ENCODE measurements around the gene LAMA2. TPM values are rescaled to one million over a fixed set of nuclear protein-coding genes. Genes with fewer than 3 reads are reported as not detected.

Gene LAMA2
- total RNA-seq, 2 donors from 2014 or later: 3.6 to 7.5 TPM

DNA sequence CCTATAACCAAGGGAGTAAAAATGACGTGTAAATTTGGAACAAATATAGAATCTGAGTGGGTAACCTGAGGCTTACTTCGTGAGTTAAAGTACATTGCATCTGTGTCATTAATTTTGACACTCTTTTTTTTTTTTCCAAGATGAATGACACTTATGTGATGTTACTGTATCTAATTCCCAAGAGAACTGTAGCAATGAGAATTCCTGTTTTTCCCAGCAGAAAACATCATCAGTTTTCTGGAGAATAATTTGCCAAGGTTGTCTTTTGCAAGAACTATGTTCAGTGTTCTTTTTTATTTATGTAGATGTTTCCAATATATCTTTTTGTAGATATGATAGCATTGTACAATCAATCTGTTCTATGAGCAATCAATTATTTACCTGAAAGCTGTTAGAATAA, 543.4 kb downstream of the LAMA2 start:
- H3K27ac ChIP-seq: no peak overlapping the region
- no peaks in the 10 kb centered on the region for H3K36me3 ChIP-seq
- H3K4me3 ChIP-seq: no peak overlapping the region
- intact Hi-C loops (cut with DNase I): no loop called here
- no peak overlapping the region for H3K9ac ChIP-seq (ENCODE audit: low read depth in 2 of 2, low read length in 2 of 2)
- no peak for DNase-seq
- H3K27me3 ChIP-seq: no peaks in the 10 kb centered on the region
- no peaks in the 10 kb centered on the region for H3K4me1 ChIP-seq
- TF ChIP-seq, protein P1, sequence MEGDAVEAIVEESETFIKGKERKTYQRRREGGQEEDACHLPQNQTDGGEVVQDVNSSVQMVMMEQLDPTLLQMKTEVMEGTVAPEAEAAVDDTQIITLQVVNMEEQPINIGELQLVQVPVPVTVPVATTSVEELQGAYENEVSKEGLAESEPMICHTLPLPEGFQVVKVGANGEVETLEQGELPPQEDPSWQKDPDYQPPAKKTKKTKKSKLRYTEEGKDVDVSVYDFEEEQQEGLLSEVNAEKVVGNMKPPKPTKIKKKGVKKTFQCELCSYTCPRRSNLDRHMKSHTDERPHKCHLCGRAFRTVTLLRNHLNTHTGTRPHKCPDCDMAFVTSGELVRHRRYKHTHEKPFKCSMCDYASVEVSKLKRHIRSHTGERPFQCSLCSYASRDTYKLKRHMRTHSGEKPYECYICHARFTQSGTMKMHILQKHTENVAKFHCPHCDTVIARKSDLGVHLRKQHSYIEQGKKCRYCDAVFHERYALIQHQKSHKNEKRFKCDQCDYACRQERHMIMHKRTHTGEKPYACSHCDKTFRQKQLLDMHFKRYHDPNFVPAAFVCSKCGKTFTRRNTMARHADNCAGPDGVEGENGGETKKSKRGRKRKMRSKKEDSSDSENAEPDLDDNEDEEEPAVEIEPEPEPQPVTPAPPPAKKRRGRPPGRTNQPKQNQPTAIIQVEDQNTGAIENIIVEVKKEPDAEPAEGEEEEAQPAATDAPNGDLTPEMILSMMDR (IDR thresholded peaks at IDR 0.05): no peak
- no peaks in the 10 kb centered on the region for H3K9me3 ChIP-seq

DNA sequence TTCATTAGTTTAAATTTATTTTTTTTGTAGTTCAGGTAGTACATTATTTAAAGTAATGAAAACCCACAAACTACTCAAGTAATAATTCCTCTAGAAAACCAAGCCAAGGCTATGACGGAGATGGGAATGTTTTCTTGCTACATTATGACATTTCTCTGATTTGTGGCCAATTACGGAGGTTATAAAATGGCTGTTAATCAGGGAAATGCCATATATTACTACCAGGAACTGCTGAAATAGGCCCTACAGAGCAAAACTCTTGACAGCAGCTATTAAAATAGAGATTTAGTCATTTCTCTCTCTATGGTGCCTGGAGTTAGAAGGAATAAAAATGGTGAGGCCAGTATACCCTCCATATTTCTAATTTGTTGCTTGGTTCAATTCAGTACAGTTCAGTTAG, 547.0 kb downstream of the LAMA2 start:
- DNase-seq: no peak
- no peak overlapping the region for H3K27ac ChIP-seq
- no peaks in the 10 kb centered on the region for H3K36me3 ChIP-seq
- no peaks in the 10 kb centered on the region for H3K4me1 ChIP-seq
- no peaks in the 10 kb centered on the region for H3K9me3 ChIP-seq
- TF ChIP-seq, protein P1 (IDR thresholded peaks at IDR 0.05): no peak
- intact Hi-C loops (cut with DNase I): no loop called here
- H3K4me3 ChIP-seq: no peak overlapping the region
- no peak overlapping the region for H3K9ac ChIP-seq (ENCODE audit: low read depth in 2 of 2, low read length in 2 of 2)
- H3K27me3 ChIP-seq: no peaks in the 10 kb centered on the region

DNA sequence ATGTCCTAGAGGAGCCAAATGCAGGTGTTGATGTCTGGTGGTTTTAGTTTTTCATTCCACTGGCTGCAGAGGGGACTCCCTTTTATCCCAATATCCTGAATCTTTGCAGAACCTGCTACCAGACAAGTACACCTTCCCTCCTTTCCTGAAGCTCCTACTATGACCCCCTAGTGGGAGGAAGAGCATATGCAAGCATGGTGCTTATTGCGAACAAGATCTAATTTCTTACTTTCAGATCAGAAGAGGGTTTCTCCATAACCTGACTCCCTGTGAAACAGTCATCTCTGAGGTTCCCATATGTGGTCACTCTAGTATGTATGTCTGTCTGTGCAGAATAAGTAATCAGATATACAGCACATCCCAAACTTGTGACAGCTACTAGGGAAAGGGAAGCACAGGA, 549.8 kb downstream of the LAMA2 start:
- Histone ChIP-seq H3K36me3 (no peaks in the 10 kb centered on the region), H3K9me3 (no peaks in the 10 kb centered on the region), H3K27ac (no peak overlapping the region), H3K4me1 (no peaks in the 10 kb centered on the region), H3K9ac (ENCODE audit: low read depth in 2 of 2, low read length in 2 of 2) (no peak overlapping the region), H3K27me3 (no peaks in the 10 kb centered on the region), H3K4me3 (no peak overlapping the region)
- no peak for DNase-seq
- intact Hi-C loops (cut with DNase I): no loop called here
- TF ChIP-seq, protein P1 (IDR thresholded peaks at IDR 0.05): no peak

DNA sequence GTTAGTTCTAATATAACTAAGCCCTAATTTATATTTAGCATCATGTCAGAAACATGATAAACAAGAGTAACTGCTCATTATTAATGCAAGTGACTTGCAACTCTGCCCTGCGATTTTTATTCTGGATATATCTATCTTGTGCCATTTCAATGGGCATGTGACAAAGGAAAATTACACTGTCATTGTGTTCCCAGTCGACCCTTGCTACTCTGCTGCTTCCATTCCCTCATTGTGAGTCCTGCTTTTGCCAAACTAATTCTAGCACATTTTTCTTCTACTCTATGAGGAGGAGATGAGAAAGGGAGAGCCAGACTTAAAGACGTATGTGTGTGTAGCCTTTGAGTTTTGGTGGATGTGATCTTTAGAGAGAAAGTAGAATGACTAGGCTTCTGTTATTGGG, 551.2 kb downstream of the LAMA2 start:
- Histone ChIP-seq H3K36me3 (no peaks in the 10 kb centered on the region), H3K27me3 (no peaks in the 10 kb centered on the region), H3K4me1 (no peaks in the 10 kb centered on the region), H3K27ac (no peak overlapping the region), H3K9me3 (no peaks in the 10 kb centered on the region), H3K9ac (ENCODE audit: low read depth in 2 of 2, low read length in 2 of 2) (no peak overlapping the region), H3K4me3 (no peak overlapping the region)
- TF ChIP-seq, protein P1 (IDR thresholded peaks at IDR 0.05): no peak
- DNase-seq: no peak
- intact Hi-C loops (cut with DNase I): no loop called here

DNA sequence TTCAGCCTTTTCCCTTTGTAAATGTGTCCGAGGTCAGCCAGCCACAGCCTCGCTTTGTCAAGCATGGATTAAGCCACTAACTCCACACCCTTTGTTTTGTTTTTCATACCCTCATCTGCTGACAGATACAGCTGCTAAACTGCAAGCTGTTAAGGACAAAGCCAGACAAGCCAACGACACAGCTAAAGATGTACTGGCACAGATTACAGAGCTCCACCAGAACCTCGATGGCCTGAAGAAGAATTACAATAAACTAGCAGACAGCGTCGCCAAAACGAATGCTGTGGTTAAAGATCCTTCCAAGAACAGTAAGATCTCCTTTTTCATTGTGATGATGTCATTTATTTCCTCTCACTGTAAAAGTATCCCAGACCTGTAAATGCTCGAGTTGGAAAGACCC, 557.8 kb downstream of the LAMA2 start:
- Histone ChIP-seq H3K4me1 (no peaks in the 10 kb centered on the region), H3K4me3 (no peak overlapping the region), H3K9ac (ENCODE audit: low read depth in 2 of 2, low read length in 2 of 2) (no peak overlapping the region), H3K27ac (no peak overlapping the region), H3K9me3 (no peaks in the 10 kb centered on the region), H3K27me3 (no peaks in the 10 kb centered on the region), H3K36me3 (no peaks in the 10 kb centered on the region)
- intact Hi-C loops (cut with DNase I): no loop called here
- TF ChIP-seq, protein P1 (IDR thresholded peaks at IDR 0.05): no peak
- no peak for DNase-seq

DNA sequence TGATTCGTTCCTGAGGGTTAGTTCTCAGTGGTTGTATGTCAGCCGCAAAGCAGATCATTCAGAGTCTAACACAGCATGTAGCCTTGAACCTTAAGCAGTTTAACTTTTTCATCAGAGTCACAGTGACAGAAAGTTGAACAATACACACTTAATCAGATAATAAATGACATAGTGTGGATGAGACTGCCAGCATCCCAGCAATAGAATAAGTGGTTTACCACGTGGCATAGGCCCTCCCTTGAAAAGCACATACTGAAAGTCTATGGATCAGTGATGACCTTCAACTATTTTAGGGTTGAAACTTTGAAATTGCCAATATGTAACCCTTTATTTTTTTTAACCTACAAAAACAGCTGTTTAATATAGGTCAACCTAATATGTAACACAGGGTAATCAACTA, 561.7 kb downstream of the LAMA2 start:
- TF ChIP-seq, protein P1 (IDR thresholded peaks at IDR 0.05): no peak
- H3K4me3 ChIP-seq: no peak overlapping the region
- H3K9me3 ChIP-seq: no peaks in the 10 kb centered on the region
- H3K27me3 ChIP-seq: no peaks in the 10 kb centered on the region
- no peak overlapping the region for H3K9ac ChIP-seq (ENCODE audit: low read depth in 2 of 2, low read length in 2 of 2)
- intact Hi-C loops (cut with DNase I): no loop called here
- H3K27ac ChIP-seq: no peak overlapping the region
- no peaks in the 10 kb centered on the region for H3K4me1 ChIP-seq
- H3K36me3 ChIP-seq: no peaks in the 10 kb centered on the region
- DNase-seq: no peak

Data from colonic mucosa (tissue), 4 donors.